ENCODE measurements around the gene NFS1. TPM values are rescaled to one million over a fixed set of nuclear protein-coding genes. Genes with fewer than 3 reads are reported as not detected.

Gene NFS1
- total and polyA plus RNA-seq, 12 donors, result 29.5 to 69.0 (median 57.1) TPM

- H3K9me3 ChIP-seq, result no peaks in the 10 kb centered on the region
- H3K4me3 ChIP-seq, result peak overlapping the region in 2 of 10 donors; percentile 1 to 19
- WGBS, 2 donors, result 55 to 57% methylated on average over 4 of the region's 4 CpGs
- no peak overlapping the region for H3K27ac ChIP-seq
- DNase-seq (no peak), ATAC-seq (no peak)
- peaks cover 0 to 100% (median 84%) of the 10 kb centered on the region in 9 donors for H3K36me3 ChIP-seq
- intact Hi-C loops (cut with DNase I), result loop anchor here in 6 of 10 donors (5.0 to 10.0 kb wide), 3 partner anchors 38 to 150 kb away; partner anchors contain the start of genes NFS1 (in 1 of the 6) and ROMO1 (in 1 of the 6)
- TF ChIP-seq CTCF (IDR thresholded peaks at IDR 0.05), result no peak
- H3K27me3 ChIP-seq, result no peaks in the 10 kb centered on the region
- H3K4me1 ChIP-seq, result peaks cover 6 to 100% (median 98%) of the 10 kb centered on the region in 9 donors
Observed at GRCh38 chr20:35734777-35735649, 35.9 kb upstream of the NFS1 start.

GRCh38 chr20:35734374-35734773 is 35.2 kb upstream of the NFS1 start:
- no peak overlapping the region for H3K27ac ChIP-seq
- H3K4me1 ChIP-seq, result peaks cover 4 to 100% (median 97%) of the 10 kb centered on the region in 9 donors
- no peaks in the 10 kb centered on the region for H3K27me3 ChIP-seq
- DNase-seq, result no peak
- H3K36me3 ChIP-seq, result peaks cover 0 to 100% (median 85%) of the 10 kb centered on the region in 9 donors
- intact Hi-C loops (cut with DNase I), result loop anchor here in 6 of 10 donors (5.0 to 10.0 kb wide), 3 partner anchors 37 to 150 kb away; partner anchors contain the start of genes NFS1 (in 1 of the 6) and ROMO1 (in 1 of the 6)
- no peak for ATAC-seq
- H3K4me3 ChIP-seq, result peak overlapping the region in 1 of 10 donors; percentile 19
- TF ChIP-seq CTCF (IDR thresholded peaks at IDR 0.05), result no peak
- no peaks in the 10 kb centered on the region for H3K9me3 ChIP-seq

- no peak for TF ChIP-seq CTCF (IDR thresholded peaks at IDR 0.05)
- WGBS, 2 donors, result 41 to 45% methylated on average over 1 of the region's 1 CpG
- no peaks in the 10 kb centered on the region for H3K27me3 ChIP-seq
- H3K27ac ChIP-seq, result no peak overlapping the region
- no peak overlapping the region for H3K4me3 ChIP-seq
- no peaks in the 10 kb centered on the region for H3K9me3 ChIP-seq
- peaks cover 0 to 100% (median 84%) of the 10 kb centered on the region in 9 donors for H3K36me3 ChIP-seq
- no peak for DNase-seq
- intact Hi-C loops (cut with DNase I), result loop anchor here in 6 of 10 donors (5.0 to 10.0 kb wide), 3 partner anchors 35 to 152 kb away; partner anchors contain the start of genes NFS1 (in 1 of the 6) and ROMO1 (in 1 of the 6)
- peaks cover 3 to 96% (median 79%) of the 10 kb centered on the region in 9 donors for H3K4me1 ChIP-seq
- no peak for ATAC-seq
Observed at GRCh38 chr20:35732644-35732982, 33.5 kb upstream of the NFS1 start.

- no peaks in the 10 kb centered on the region for H3K27me3 ChIP-seq
- H3K4me3 ChIP-seq, result no peak overlapping the region
- peaks cover 3 to 91% (median 75%) of the 10 kb centered on the region in 9 donors for H3K4me1 ChIP-seq
- peaks cover 0 to 100% (median 84%) of the 10 kb centered on the region in 9 donors for H3K36me3 ChIP-seq
- H3K27ac ChIP-seq, result no peak overlapping the region
- TF ChIP-seq CTCF (IDR thresholded peaks at IDR 0.05), result no peak
- 78 to 82% methylated on average over 24 of the region's 24 CpGs for WGBS, 2 donors
- ATAC-seq (no peak), DNase-seq (no peak)
- intact Hi-C loops (cut with DNase I), result loop anchor here in 6 of 10 donors (5.0 to 10.0 kb wide), 3 partner anchors 35 to 153 kb away; partner anchors contain the start of genes NFS1 (in 1 of the 6) and ROMO1 (in 1 of the 6)
- no peaks in the 10 kb centered on the region for H3K9me3 ChIP-seq
Observed at GRCh38 chr20:35731862-35732643, 32.9 kb upstream of the NFS1 start.
